HUDEP-2 (cell line): ENCODE data around the gene UBE2Q2.

Experiments
- DNase-seq, 76 experiments: peaks; one replicate each; lab custom pipeline; 2025; ENCODE audit not compliant: unreplicated experiment in 76 of 76; lab: John Stamatoyannopoulos, UW

UBE2Q2 gene

GRCh38 chr15:75921732-75922703 lies 78.8 kb downstream of the UBE2Q2 start:
- DNase-seq, result peak in 60 of 76 experiments; percentile 3 to 75 (median 42)

GRCh38 chr15:75923756-75924155 lies 80.5 kb downstream of the UBE2Q2 start:
- no peak for DNase-seq

- DNase-seq, result no peak
Observed at GRCh38 chr15:75924576-75924975, 81.3 kb downstream of the UBE2Q2 start.

GRCh38 chr15:75925440-75925839 lies 82.2 kb downstream of the UBE2Q2 start:
- no peak for DNase-seq

GRCh38 chr15:75926931-75927330 lies 83.7 kb downstream of the UBE2Q2 start:
- DNase-seq, result no peak

DNA sequence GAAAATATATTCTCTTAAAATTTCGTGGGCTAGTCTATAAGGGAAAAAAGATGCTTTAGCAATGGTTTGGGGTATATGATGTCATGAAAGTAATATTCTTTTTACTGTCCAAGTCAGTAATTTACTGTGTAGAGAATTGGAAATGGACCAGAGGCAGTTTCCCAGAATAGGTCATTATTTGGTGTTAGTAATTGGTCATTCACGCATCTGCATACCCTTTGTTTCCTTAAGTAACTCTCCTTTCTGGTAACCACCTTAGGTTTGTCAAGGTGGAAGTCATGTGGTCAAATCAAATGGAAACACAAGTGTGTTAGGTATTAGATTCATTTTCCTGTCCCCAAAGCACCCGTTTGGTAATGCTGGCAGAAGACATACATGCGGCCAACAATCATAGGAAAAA lies 84.4 kb downstream of the UBE2Q2 start:
- DNase-seq, result no peak

DNA sequence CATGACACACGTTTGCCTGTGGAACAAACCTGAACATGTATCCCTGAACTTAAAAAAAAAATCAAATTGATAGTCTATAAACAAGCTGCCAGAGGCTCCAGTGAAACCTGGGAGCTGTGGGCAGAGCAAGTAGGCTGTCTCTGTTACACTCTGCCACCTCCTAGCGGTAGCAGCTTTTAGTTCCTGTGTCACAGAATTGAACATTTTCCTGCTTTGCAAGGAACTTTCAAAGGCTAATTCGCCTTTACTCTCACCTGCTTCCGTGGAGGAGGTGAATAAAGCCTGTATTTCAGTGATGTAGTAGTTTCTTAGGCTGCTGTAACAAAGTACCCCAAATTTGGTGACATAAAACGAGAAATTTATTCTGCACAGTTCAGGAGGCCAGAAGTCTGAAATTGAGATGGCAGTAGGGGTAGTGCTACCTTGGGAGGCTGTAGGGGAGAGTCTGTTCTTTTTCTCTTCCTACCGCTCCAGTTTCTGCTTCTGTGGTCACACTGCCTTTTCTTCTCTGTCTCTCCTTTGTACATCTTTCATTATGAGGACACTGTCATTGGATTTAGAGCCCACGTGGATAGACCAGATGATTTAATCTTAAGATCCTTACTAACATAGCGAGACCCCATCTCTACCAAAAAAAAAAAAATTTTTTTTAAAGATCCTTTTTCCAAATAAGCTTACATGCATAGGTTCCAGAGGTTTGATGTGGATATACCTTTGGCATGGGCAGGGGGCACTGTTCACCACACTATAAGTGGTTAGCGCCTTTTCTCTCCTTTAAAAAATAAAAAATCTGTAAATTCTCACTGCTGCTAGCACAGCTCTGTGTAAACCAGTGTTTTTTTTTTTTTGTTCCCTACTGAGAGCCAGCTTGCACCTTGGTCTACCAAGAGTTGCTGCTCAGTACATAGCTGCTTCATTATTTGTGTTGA lies 85.7 kb downstream of the UBE2Q2 start:
- DNase-seq, result peak in 27 of 76 experiments; percentile 2 to 41 (median 16)

- peak in 27 of 76 experiments; percentile 3 to 49 (median 12) for DNase-seq
Observed at GRCh38 chr15:75929799-75930565, 86.7 kb downstream of the UBE2Q2 start.

- DNase-seq, result no peak
Observed at GRCh38 chr15:75930866-75931265, 87.6 kb downstream of the UBE2Q2 start.

GRCh38 chr15:75942464-75942863 lies 99.2 kb downstream of the UBE2Q2 start:
- no peak for DNase-seq

DNA sequence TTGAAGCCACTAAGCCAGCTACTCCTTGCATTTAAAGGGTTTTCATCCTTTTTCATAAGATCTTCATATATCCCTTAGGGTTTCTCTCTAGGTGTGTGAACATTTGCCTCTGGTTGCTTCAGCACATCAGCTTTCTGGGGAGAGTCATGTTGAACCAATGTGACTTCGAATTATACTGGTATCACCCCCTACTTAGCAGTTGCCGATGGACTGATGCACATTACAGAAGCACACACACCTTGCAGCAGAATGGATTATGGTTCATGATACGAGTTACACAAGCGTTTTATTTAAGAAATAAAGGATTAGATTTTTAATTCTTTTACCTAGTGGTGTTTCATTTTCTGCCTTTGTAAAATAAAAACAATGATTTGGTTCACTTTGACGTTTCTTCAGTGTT lies 100.0 kb downstream of the UBE2Q2 start:
- DNase-seq, result no peak

DNA sequence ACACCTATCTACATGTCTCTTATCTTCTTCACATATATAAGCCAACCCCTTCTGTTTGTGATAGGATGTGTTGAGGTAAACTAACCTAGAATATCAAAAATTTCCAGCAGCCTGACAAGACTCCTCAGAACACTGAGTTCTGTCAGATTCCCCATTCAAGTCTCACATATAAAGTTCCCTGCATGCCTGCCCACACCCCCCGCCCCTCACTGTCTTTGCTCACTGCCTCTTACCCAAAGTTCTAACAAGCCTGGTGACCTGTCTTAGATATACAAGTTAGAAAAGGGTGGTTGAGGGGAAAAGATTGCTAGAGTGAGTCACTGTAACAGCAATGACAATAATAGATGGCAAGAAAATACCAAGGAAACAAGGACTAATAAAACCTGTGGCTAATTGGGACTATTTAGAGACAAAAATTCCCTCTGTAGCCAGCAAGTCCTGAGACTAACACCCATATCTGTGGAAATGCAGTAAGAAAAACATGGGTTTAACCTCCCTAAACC lies 100.5 kb downstream of the UBE2Q2 start:
- DNase-seq, result no peak

DNA sequence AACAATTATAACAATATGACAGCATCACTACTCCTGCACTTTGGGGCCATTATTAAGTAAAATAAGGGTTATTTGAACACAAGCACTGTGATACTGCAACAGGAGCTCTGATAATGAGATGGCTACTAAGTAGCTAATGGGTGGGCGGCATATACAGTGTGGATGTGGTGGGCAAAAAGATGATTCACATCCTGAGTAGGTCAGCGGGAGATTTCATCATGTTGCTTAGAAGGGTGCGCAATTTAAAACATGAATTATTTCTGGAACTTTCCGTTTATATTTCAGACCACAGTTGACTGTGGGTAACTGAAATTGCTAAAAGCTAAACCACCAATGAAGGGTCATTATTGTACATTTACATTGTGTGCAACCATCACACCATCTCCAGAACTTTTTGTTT lies 102.7 kb downstream of the UBE2Q2 start:
- DNase-seq, result no peak

DNA sequence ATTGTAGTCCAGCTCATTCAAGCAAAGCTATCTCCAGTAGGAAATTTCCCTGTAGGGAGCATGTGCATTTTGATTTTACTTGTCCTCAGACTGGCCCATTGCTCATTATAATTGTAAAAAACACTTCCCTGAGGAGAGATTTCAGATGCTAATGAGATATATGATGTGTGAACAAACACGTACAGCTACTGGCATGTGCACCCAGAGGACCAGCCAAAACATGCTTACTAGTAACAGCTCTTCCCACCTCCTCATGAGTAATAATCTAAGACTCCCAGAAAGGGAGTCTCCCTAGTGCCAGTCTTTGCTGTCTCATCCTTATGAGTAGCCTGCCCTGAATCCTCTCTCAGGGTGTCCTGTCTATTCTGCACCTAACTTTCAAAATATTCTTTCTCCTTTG lies 103.8 kb downstream of the UBE2Q2 start:
- peak in 2 of 76 experiments; percentile 7 to 17 for DNase-seq

DNA sequence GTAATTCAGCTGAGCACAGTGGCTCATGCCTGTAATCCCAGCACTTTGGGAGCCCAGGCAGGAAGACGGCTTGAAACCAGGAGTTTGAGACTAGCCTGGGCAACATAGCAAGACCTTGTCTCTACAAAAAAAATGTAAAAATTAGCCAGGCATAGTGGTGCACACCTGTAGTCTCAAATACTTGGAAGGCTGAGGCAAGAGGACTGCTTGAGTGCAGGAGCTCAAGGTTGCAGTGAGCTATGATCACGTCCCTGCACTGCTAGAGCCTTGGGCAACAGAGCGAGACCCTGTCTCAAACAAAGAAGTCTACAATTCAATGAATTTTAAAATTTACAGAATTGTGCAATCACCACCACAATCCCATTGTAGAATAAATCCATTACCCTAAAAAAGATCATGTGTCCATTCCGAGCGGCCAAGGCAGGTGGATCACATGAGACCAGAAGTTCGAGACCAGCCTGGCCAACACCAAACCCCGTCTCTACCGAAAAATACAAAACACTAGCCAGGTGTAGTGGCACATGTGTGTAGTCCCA lies 105.6 kb downstream of the UBE2Q2 start:
- DNase-seq, result no peak
